NCI-H510A treated with DMSO at 0.1 percent for 48 hours (cell line): ENCODE data around the gene SSPN.
"Not testable (repeated sequence)": the region's sequence is repeated elsewhere in the genome, so short reads cannot be mapped to it uniquely, and the experiment has no call there.

Experiments used
- DNase-seq: peaks from one replicate; lab custom pipeline; 2025; lab: John Stamatoyannopoulos, UW

The SSPN gene

DNA sequence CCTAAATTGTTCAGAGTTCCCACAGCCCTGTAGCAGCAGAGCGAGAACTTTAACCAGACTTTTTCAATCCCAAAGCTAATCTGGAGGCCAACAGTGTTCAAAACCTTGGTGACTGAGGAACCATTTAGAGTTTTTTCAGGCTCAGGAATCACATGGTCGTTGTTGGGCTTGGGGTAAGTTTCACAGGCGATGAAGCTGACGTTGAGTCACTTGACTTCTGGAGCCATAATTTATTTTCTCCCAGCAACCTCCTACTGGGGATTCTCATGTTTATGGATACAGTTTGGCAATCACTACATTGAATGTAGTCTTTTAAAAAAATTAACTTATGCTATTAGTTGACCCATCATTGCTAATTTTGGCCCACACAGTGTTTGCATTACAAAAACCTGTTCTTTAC lies 34.5 kb downstream of the SSPN start:
- no peak for DNase-seq

DNA sequence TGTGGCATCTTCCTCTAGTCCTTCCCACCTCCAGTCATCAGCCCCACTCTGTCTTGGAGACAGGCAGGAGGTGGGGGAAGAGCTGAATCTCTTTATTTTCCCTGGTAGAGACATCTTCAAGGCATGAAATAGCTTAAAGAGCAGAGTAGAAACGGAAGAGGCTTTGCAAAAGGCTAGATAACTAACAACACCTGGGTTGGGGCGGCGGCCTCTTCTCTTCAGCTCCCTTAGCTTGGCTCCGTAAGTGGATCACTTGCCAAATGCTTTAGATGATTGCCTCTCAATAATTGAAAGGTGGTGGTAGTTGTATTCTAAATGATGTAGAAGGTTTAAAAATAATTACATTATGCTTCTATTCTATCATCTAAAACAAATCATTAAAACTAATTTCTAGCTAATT lies 36.1 kb downstream of the SSPN start:
- no peak for DNase-seq

DNA sequence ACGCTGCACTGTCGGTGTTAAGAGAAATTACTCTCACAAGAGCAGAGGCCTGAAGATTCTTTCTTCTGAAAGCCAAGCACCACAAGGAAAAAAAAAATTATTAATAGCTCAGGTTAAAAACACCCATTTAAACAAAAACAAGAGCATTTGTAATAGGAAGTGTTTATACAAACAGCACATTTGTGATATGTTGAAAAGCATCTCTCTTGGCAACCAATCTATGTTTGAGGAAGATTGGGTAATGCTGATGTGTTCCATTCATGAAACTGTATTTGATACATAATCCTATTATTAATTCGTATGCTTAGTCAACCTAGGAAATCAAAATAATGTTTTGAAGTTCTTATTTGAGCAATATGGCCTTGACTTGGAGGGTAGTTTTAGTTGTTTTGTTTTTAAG lies 36.5 kb downstream of the SSPN start:
- no peak for DNase-seq

DNA sequence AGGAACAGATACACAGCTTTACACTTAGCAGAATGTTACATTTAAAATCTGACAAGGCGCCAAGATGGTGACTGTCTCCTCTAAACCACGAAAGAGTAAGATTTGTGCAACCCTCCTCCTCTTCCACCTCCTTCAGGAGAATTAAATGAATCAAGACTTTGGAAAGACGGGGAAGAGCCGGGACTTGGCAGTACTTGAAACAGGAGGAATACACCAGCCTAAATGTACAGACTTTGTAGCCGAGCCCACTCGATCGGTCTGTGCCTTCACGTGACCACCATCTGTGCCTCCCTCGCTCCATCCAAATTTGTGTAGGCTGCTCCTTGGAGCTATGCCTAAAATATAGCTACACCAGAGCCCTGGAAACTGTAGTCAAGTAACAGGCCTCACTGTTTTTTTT lies 38.3 kb downstream of the SSPN start:
- no peak for DNase-seq

DNA sequence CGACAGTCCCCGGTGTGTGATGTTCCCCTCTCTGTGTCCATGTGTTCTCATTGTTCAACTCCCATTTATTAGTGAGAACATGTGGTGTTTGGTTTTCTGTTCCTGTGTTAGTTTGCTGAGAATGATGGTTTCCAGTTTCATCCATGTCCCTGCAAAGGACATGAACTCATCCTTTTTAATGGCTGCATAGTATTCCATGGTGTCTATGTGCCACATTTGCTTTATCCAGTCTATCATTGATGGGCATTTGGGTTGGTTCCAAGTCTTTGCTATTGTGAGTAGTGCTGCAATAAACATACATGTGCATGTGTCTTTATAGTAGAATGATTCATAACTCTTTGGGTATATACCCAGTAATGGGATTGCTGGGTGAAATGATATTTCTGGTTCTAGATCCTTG lies 40.1 kb downstream of the SSPN start:
- not testable (repeated sequence) for DNase-seq

DNA sequence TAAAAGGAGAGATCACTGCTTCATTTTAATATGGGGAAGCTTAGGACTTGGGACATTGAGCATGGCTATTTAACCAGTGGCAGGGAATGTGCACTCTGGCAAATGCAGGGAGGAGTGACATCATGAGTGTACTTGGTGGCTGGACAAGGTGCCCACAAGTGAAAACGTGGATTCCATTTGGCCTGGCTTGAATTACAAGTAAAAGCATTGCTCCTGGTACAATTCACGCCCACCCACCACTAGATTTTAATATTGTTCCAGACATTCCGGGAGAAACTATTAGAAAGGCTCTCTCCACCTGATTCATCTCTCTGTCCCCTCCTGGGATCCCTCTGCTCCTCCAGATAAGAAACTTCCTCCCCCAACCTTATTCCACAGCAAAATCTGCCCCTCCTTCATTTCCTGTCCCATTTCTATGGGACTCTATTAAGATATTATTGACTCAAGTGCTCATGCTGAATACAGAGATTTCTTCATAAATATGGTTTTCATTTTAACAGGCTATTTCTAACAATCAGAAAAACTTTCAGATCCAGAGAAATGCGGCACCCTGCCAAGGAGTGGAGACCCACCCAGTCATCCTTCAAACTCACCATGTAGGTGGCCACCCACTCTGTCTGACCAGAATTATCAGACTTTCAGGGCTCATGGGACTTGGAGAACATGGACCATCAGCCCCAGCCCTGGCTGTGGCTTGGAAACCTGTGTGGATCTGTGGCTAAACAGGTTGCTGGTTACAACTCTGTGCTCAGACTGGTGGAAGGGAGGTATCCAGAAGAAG lies 43.2 kb downstream of the SSPN start:
- DNase-seq = no peak

DNA sequence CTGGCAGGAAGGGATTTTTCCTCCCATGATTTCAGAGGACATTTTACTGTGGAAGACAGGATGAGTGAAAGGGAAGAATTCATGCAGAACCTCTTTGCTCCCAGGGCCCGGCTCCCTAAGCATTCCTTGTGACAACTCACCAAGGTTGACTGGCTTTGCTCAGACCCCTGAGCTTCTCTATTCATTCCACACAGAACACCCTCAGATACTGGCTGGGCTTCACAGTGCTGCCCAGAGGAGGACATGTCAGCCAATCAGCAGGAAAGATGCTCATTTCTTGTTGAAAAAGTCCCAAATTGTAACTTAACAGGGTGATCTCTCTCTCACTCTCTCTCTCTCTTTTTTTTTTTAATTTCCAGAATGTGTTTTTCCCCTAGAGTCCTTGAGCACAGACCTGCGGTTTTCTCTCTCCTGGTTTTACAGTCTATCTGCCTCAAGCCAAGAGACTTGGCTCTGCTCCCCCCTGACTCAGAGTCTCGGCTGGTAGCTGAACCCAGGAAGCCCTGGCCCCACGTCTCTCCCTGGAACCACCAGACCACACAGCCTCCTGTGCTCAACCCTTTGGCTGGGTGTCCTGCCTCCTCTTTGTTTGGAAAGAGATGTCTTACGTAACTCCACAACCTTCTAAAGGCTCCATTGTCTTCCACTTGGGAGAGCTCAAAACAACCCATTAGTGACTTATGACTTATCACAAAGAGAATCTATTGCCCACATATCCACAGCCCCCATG lies 43.9 kb downstream of the SSPN start:
- DNase-seq = no peak

DNA sequence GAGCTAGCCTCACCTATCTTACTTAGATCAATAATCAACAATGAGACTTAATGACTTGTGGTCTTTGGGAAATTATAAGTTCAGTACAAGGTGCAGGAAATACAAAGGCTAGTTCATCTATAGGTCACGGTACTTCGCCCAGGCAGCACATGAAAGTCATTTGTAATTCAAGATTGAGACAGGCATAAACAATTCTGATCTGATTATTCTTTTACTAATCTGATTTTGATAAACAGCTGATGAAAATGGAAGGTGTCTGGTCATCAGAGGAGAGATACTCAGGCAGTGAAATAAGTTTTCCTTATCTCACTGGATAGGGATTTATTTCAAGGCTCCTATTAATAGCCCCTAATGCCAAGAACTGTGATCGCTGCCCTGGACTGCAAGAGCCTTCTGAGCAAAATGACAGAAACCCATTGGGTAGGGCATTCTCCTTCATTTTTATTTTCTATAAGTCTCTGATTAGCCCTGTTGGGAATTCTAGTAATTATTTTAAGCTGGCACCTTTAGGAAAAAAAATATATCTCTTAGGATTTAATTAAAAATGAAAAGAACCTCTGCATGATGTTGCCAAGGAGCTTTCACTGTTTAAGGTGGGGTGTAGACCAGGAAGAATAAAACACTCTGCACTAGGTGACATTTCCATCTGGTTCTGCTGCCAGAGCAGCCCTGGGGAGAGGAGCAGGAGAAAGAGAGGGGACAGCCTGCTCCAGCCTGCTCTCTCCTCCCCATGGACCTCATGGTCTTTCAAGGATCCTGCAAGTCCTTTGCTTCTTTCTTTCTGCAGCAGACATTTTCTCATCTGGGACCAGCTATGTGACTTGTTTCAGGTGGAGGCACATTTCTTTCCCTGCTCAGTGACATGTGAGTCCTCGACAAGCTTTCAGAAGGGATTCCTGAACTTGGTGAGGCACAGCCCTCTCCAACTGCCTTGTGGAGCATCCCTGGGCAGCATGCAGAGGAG lies 44.8 kb downstream of the SSPN start:
- DNase-seq = no peak

DNA sequence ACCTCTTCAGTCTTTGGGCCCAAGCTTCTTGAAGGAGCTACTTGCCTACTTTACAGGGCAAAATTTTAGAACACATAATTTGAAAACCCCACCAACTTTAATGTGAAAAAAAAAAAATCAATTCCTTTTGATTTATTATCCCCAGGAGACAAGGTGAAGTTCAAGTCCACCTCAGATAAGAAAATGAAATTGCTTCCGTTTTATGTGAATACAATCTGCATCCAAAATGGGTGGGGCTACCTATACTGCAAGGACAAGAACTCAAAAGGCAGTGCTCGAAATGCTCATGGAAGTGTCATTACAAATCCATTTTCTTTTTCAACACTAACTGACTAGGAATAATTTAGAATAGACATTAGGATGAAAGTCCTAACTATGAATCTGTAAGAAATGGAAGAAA lies 45.7 kb downstream of the SSPN start:
- DNase-seq = no peak

DNA sequence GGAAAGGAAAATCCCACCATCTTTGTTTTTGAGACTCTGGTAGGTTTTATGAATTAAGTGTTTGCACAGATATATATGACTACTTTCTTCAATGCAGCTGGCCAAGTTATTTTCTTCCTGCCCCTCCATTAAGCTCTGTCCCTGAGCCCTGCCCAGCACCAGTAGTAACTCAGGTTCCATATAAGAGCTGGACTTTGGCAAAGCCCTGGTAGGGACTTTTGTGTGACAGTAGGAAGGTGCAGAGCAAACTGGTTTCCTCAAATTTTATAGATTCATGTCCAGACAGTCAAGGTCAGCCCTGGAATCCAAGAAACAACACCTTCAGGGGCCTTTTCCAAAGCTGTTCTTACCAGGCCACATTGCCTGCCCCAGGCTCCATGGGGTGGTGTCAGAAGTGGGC lies 47.3 kb downstream of the SSPN start:
- no peak for DNase-seq

DNA sequence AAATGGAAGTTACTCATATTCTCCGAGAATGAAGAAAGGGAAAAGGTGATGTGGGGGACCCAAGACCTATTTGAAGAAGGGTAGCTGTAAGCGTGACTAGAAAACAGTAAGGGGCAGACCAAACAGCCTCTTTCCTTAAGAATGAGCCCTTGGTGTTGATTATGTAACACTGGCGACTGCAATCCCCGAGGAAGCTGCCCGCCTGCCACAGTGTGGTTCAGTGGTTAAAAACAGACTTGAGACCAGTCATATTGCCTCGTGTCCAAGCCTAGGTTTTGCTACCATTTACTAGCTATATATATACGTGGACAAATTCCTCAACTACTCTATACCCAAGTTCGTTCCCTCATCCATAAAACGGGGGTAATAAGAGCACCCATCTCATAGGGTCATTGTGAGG lies 49.1 kb downstream of the SSPN start:
- no peak for DNase-seq

DNA sequence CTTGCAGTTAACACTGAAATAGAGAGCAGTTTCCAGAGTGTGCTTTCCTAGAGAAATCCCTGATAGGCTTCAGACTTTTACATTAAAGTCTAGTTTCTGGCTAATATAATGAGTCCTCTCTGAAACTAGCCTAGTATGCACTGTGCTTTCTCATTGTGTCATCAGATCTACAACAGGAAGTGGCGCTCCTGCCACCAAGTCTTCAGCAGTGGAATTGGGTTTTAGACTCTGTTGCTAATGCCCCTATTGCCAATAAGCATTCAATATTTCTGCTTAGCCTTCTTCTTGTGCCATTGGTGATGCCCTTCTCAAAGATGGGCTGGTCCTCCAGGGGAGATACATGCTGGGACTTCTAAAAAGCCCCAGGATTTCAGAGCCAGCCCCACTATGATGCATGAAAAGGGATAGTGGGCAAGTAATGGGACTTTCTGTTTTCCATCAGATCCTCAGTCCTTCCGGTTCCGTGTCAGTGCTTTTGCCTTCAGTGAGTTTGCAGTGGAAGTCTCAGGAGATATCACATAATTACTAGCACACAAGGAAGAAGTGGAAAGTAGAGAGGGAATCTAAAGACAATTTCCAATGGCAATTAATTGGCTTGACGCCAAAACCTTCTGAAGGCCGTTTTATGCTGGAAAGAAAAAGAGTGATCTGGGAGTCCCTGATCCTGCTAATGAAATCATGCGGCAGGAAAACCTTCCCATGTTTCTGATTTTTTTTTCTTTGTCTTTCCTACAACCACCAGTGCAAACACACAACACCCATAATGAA lies 50.0 kb downstream of the SSPN start:
- DNase-seq = no peak

DNA sequence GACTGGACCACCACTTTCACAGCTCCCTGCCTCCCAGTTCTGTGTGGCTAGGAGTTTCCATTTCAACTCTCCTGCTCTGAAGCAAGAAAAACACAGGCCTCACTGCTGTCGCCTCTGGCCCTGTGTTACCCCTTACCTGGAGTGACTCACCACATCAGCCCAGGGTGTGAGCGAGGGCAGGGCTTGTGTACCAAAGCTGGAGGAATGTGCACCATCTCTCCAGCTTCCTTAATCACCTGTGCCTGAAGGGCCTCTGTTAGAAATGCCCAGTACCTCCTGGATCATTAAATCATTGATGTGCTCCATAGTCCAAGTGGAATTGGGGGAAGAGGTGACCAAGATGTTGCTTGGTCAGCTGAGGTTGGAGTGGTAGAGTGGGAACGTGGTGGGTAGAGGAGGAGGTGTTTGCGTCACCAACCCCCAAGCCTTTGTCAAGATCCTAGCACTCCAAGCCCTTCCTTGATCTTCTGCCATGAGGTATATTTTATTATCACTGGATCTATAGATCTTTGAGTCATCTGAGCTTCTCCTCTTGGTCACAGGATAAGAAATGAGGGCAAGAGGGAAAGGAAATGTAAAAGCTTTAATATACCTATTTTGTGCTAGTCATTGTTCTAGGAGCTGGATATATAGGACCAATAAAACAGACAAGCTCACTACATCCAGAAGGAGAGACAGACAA lies 51.3 kb downstream of the SSPN start:
- DNase-seq = no peak

DNA sequence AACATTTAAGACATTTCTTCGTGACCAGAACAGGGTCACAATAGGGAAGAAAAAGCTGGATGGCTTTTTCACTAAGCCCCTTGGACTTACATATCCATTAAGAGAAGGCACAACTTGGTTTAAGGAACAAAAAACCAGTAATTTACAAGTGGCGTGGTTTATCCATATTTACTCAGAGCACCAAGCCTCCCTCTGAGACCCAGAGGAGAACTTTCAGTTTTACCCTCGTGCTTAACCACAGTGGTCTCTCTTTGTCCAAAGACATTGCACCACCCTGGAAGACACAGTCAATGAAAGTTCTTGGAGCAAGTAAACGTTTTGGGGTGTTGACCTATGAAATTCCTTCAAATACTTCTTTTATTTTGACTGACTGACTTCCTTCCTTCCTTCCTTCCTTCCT lies 52.5 kb downstream of the SSPN start:
- DNase-seq = no peak

DNA sequence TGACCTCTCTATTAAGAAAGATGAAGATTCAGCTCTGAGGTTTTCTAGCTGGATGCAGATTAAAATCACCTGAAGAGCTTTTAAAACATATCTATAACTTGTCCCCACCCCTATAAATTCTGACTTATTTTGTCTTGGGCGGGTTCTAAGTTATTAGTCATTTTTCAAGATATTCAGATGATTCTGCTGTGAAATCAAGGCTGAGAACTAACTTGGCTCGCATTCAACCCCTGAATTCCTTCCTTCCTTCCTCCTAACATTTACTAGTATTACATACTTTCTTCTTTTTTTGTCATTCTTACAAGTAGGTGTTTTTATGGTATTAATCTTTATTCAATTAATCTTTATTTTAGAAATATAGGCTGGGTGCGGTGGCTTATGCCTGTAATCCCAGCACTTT lies 55.4 kb downstream of the SSPN start:
- DNase-seq = no peak

DNA sequence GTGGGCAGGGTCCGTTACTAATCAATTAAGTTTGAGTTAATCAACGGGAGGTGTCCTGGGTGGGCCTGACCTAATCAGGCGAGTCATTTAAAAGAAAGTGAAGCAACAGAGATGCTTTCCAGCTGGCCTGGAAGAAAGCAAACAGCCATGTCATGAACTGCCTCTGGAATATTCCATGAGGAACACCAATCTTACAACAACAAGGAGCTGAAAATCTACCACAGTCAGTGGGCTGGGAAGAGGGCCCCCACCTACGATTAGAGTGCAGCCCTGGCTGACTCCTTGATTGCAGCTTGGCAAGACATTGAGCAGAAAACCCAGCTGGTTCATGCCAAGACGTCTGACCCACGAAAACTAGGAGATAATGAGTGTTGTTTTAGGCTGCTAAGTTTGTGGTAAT lies 56.2 kb downstream of the SSPN start:
- DNase-seq = no peak

DNA sequence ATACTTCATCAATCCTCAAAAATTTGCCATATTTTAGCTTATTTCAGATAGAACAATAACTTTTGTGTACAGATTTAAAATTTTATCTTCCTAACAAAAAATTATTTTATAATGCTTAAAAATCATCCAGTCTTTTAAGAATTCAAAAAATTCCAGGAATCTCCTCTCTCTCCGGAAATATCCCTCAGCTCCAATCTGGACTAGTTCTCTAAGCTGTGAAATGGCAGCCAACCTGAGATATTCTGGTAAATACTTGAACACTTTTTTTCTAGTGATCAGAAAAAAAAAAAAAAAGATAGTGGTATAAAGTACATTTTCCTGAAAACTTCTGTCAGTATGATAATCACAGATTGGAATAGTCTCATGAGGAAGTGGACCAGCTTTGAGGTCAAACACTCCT lies 57.6 kb downstream of the SSPN start:
- DNase-seq = no peak

DNA sequence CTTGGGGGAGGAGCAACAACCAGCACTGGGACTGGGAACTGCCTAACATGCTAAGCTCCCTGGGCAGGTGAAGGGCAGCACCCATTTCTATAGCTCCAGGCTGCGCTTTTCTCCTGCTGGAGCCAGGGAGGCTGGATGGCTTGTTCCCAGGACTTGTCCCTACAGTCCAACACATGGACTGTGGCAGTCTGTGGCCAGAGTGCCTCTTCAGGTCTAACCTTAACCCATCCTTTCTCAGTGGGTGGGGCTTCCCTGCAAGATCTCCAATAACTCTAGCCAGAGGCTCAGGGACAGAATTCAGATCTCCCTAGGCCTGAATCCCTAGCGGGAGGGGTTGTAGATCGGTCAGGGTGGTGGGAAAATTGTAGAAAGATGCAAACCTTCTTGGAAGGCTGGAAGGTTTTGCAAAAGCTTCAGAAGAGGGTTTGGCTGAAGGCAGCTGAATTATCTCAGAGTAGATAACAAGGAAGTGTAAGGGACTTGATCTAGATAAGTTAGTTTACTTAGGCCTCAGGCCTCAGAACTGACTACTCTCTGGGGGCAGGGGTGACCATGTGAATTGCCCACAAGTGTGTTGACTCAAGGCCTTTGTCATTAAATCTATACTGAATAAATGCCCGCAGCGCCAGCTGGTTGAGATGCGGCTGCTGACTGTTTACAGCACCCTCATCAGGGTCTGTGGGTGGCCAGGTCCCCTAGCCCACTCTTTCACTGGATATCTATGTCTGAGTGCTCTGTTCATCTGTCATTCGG lies 60.7 kb downstream of the SSPN start:
- DNase-seq = no peak

DNA sequence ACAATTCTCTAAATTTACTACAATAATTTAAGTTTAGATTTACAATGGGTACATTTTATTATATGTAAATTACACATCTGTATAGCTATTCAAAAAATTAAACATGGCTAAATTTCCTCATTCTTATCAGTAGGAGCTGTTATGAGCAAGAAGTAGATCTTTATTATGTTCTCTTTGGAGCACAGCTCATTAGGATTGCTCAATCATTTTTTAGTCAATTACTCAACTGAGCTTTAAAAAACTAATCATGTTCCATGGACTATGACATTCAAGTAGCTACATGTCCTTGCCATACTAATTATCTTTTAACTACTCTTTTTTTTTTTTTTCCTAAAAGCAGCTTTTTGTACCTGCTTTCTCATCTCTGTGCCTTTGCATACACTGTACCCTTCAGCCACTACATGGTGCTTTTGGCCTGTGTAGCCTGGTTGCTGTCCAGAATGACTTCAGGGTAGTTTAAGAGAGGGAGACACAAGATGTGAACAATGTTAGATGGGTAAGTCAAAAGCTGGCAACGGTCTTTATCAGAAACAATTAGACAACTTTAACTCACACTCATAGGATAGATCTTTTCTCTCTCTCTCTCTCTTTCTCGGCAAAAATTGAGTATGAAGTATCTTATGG lies 69.0 kb downstream of the SSPN start:
- DNase-seq = no peak

DNA sequence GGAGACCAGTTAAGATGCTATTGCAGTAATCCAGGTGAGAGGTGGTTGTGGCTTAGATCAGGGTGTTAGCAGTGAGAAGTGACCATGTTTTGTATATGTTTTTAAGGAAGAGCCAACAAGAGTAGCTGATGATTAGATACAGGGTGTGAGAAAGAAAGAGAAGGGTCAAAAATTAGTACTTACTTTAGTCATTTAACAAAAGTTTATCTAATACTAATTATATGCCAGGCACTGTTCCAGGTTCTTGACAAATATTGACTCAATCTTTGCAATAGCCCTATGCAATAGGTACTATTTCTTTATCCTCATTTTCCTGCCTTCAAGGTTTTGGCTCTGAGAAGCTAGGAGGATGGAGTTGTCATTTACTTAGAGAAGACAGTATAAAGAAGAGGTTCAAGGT lies 70.2 kb downstream of the SSPN start:
- no peak for DNase-seq
